H7 (cell line): Measurements from ENCODE around the gene PRPF8. TPM values are rescaled to one million over a fixed set of nuclear protein-coding genes. Genes with fewer than 3 reads are reported as not detected.
"Not testable (repeated sequence)": the region's sequence is repeated elsewhere in the genome, so short reads cannot be mapped to it uniquely, and the experiment has no call there.

Source experiments
- DNase-seq: peaks from one replicate; pipeline ENCODE4 v3.0.0; 2012
- H3K27me3 ChIP-seq: 2 replicates; pipeline ENCODE4 v1.6.0; 2011; ENCODE audit warnings: mild to moderate bottlenecking, low read length; ENCODE audit not compliant: control insufficient read depth, insufficient read depth
- H3K36me3 ChIP-seq: replicated peaks from 2 replicates; pipeline ENCODE4 v1.5.1; 2011; ENCODE audit warnings: low read length; ENCODE audit not compliant: control insufficient read depth, insufficient read depth
- H3K4me3 ChIP-seq: 2 replicates; pipeline ENCODE4 v1.5.1; 2011; ENCODE audit warnings: low read depth, mild to moderate bottlenecking, control low read depth, low read length, moderate library complexity; ENCODE audit not compliant: insufficient read depth
- total RNA-seq: library from RNA; depleted of rRNA; stranded (reverse); fragments of >200 nt; shearing (Covaris generic); gene quantifications from 2 replicates; pipeline ENCODE4 v1.2.3, GENCODE V29; 2014

Gene PRPF8
- total RNA-seq, 1 experiment from 2014 or later: 128 TPM

DNA sequence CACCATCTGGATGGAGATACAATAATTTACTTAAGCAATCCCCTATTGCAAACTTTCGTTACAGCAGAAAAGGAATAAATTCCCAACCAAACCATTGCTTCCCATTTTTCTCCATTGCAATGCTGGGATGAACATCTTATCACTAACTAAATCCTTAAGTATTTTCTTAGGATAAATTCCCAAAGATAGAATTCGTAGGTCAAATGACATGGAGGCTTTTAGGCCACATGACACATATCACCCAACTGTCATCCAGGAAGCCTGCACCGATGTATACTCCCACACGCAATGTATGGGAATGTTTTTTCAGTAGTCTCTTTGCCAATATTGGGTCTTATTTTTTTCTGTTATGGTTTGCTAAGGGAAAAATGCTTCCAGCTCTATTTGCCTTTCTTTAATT lies 27.1 kb upstream of the PRPF8 start:
- H3K4me3 ChIP-seq: no peak overlapping the region
- DNase-seq: no peak
- H3K36me3 ChIP-seq: 0 out of 2 replicates have a peak, but pooled peaks cover 1% of the 10 kb centered on the region
- peaks cover 6% of the 10 kb centered on the region; the same call in 1 of the 2 replicates for H3K27me3 ChIP-seq

GRCh38 chr17:1710807-1711553 lies 26.3 kb upstream of the PRPF8 start:
- 0 out of 2 replicates have a peak, but pooled peaks cover 1% of the 10 kb centered on the region for H3K36me3 ChIP-seq
- H3K27me3 ChIP-seq: peaks cover 6% of the 10 kb centered on the region; the same call in 1 of the 2 replicates
- peak overlapping the region; percentile 70 for H3K4me3 ChIP-seq
- DNase-seq: peak; percentile 81

DNA sequence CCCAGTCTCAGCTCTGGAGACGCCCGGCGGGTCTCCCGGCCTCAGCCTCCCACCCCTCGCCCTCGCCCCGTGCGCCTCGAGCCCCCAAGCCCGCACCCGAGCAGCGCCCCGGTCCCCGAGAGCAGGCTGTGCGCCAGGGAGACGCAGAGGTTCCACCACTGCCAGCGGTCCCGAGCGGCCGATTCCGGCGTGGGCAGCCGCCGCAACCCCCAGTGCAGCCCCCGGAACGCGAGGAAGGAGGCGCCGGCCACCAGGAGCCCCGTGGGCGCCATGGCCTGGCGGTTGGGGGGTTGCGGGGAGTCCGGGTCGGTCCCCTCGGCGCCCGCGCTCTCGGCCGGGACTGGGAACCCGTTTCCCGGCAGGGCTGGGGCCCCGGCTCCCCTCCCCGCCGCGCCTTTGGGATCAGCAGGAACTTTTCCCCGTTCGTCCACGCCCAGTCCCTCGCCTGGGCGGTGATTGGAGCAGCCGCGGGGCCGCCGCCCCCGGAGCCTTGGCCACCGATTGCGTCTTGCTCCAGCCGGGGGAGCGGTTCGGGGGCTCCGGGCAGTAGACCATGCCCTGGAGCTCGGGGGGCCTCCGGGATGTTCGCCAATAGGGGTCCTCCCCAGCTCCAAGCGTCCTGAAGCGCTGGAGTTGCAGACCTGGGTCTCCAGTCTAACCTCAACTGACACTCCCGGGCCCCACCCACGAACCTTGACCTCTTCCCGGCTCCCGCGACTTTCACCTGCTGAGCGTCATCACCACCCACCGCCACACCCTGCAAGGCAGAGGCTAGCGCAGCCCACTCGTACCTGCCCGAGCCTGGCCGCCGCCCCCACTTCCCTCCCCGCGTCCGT lies 25.5 kb upstream of the PRPF8 start, which contains the start of gene TLCD2:
Gene TLCD2 (minus strand): TSS at position 407 of the 836 bp plus-strand sequence. CDS start 135 bp downstream, at position 272.
- H3K27me3 ChIP-seq: peaks cover 6% of the 10 kb centered on the region; the same call in 1 of the 2 replicates
- 0 out of 2 replicates have a peak, but pooled peaks cover 1% of the 10 kb centered on the region for H3K36me3 ChIP-seq
- DNase-seq: peak; percentile 94
- H3K4me3 ChIP-seq: peak within 1 kb of the TSS; percentile 70

GRCh38 chr17:1709403-1709951 lies 24.8 kb upstream of the PRPF8 start:
- peak; percentile 77 for DNase-seq
- H3K36me3 ChIP-seq: 0 out of 2 replicates have a peak, but pooled peaks cover 1% of the 10 kb centered on the region
- peak overlapping the region; percentile 70 for H3K4me3 ChIP-seq
- H3K27me3 ChIP-seq: peaks cover 6% of the 10 kb centered on the region; the same call in 1 of the 2 replicates

DNA sequence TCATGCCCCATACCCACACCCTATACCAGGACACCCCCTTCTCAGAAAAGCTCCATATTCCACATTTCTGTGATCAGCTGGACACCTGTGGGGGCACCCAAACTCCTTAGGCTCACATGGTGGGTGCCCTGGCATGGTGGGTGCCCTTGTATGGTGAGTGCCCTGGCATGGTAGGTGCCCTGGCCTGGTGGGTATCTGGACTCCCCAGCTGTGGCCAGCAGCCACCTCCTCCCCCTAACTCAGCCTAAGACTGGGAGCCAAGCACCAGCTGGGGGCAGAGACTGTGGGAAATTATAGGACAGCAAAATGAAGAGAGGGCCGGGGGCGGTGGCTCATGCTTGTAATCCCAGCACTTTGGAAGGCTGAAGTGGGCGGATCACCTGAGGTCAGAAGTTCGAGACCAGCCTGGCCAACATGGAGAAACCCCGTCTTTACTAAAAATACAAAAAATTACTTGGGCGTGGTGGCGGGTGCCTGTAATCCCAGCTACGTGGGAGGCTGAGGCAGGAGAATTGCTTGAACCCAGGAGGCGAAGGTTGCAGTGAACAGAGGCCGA lies 24.2 kb upstream of the PRPF8 start:
- not testable (repeated sequence) for DNase-seq, H3K4me3 ChIP-seq, H3K27me3 ChIP-seq, H3K36me3 ChIP-seq

DNA sequence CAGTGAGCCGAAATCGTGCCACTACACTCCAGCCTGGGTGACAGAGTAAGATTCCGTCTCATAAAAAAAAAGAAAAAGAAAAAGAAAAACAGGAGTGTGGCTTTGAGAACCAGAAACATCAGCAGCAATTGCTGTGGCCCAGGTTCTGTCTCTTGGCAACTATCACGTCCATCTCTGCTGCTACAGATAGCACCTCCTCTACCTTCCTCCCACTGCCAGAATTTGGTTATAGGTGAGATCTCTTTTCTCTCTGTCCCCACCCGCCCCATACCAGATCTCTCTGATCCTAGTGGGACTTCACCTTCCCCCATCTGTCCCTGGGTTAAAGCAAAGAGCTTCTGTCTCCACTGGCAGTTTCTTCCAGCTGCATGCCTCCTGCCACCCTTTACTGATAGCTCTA lies 22.4 kb upstream of the PRPF8 start:
- peaks cover 6% of the 10 kb centered on the region; the same call in 1 of the 2 replicates for H3K27me3 ChIP-seq
- H3K4me3 ChIP-seq: no peak overlapping the region

DNA sequence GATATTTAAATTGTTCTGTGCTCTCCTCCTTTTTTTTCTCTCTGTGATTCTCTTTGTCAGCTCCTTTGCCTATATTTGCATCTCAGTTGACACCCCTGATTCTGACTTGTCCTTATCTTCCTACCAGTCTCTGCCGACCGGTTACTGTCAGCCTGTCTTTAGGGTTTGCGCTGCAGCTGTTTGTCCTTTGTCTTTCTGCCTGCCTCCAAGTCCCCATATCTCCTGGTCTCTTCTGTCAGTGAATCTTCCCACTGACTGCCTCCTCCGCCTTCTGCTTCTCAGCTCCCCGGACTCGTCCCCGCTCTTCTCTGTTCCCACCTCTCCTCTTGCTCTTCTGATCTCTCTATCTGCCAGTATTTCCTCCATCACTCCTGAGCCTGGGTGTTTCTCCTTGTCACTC lies 20.3 kb upstream of the PRPF8 start:
- no peak overlapping the region for H3K4me3 ChIP-seq
- no peak for DNase-seq
- no peaks in the 10 kb centered on the region for H3K36me3 ChIP-seq
- peaks cover 5% of the 10 kb centered on the region; the same call in 1 of the 2 replicates for H3K27me3 ChIP-seq

More for the DNA sequence above, 22.4 kb upstream of the PRPF8 start:
- no peaks in the 10 kb centered on the region for H3K36me3 ChIP-seq
- no peak for DNase-seq

- H3K4me3 ChIP-seq: no peak overlapping the region
- H3K27me3 ChIP-seq: no peaks in the 10 kb centered on the region; the same call in 1 of the 2 replicates
- DNase-seq: peak; percentile 40
- H3K36me3 ChIP-seq: no peaks in the 10 kb centered on the region
Measured at GRCh38 chr17:1703063-1703462, 18.4 kb upstream of the PRPF8 start.

- not testable (repeated sequence) for DNase-seq, H3K4me3 ChIP-seq, H3K36me3 ChIP-seq, H3K27me3 ChIP-seq
Measured at GRCh38 chr17:1699891-1700290, 15.2 kb upstream of the PRPF8 start.

- H3K4me3 ChIP-seq: no peak overlapping the region
- no peaks in the 10 kb centered on the region for H3K36me3 ChIP-seq
- no peaks in the 10 kb centered on the region for H3K27me3 ChIP-seq
- no peak for DNase-seq
Measured at GRCh38 chr17:1697681-1698080, 13.0 kb upstream of the PRPF8 start.

DNA sequence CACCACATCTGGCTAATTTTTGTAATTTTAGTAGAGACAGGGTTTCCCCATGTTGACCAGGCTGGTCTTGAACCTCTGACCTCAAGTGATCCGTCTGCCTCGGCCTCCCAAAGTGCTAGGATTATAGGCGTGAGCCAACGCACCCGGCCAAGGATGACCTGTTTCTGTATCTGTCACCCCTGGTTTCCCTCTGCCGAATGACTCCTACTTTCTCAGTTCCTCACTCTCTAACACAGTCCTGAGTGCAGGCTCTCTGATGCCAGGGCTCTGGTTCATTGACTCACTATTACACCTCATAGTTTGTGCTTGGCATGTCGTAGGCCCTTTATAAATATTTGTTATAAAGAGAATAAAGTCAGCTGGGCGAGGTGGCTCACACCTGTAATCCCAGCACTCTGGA lies 10.7 kb upstream of the PRPF8 start:
- Histone ChIP-seq H3K36me3 (no peaks in the 10 kb centered on the region), H3K4me3 (no peak overlapping the region), H3K27me3 (no peaks in the 10 kb centered on the region)
- DNase-seq: no peak

DNA sequence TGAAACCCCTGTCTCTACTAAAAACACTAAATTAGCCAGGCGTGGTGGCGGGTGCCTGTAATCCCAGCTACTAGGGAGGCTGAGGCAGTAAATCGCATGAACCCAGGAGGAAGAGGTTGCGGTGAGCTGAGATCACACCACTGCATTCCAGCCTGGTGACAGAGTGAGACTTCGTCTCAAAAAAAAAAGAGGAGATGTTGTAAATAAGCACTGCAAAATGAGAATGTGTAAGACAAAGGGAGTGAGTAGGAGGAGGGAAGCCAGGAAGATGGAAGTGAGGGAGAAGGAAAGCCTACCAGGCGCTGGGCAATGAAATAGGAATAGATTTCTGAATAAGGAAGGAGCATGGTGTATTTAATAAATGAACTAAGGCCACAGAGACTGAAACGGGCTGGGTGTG lies 8.7 kb upstream of the PRPF8 start:
- no peaks in the 10 kb centered on the region for H3K27me3 ChIP-seq
- DNase-seq: no peak
- no peak overlapping the region for H3K4me3 ChIP-seq
- H3K36me3 ChIP-seq: no peaks in the 10 kb centered on the region

DNA sequence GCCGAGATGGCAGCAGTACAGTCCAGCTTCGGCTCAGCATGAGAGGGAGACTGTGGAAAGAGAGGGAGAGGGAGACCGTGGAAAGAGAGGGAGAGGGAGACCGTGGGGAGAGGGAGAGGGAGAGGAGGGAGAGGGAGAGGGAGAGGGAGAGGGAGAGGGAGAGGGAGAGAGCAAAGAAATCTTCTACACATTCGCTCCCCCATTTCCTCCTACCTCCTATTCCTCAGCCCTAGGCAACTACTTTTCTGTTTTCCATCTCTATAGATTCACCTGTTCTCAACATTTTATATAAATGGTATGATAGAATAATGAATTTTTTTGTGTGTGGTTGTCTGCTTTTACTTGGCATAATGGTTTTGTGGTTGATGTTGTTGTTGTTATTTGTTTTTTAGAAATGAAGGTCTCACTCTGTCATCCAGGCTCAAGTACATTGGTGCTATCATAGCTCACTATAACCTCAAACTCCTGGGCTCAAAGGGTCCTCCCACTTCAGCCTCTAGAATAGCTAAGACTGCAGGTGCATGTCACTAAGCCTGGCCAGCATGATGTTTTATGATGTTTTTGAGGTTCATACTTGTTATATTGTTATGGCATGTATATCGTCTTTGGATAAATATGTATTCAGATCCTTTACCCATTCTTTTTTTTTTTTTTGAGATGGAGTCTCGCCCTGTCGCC lies 6.0 kb upstream of the PRPF8 start:
- no peak for DNase-seq
- Histone ChIP-seq H3K36me3 (no peaks in the 10 kb centered on the region), H3K27me3 (no peaks in the 10 kb centered on the region), H3K4me3 (no peak overlapping the region)

DNA sequence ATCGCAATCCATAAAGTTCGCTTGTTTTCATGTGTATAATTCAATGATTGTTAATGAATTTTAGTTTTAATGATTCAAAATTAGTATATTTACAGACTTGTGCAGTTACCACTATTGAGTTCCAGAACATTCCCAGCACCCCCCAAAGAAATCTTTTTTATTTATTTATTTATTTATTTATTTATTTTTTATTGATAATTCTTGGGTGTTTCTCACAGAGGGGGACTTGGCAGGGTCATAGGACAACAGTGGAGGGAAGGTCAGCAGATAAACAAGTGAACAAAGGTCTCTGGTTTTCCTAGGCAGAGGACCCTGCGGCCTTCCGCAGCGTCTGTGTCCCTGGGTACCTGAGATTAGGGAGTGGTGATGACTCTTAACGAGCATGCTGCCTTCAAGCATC lies 3.7 kb upstream of the PRPF8 start:
- not testable (repeated sequence) for H3K27me3 ChIP-seq, H3K36me3 ChIP-seq, DNase-seq, H3K4me3 ChIP-seq
